Stimulated activated CD4-positive, alpha-beta T cell treated with anti-CD3 and anti-CD28 coated beads, Interleukin-4, amount 100 ng/mL, for 48 hours (primary cell): ENCODE results near the gene MB21D2.
"Not testable (repeated sequence)": the region's sequence is repeated elsewhere in the genome, so short reads cannot be mapped to it uniquely, and the experiment has no call there.

Source experiments
- DNase-seq, 2 donors: peaks; one replicate each; pipeline ENCODE4 v3.0.0-alpha.2; 2020; ENCODE audit warnings: low read depth in 2 of 2

The MB21D2 gene

DNA sequence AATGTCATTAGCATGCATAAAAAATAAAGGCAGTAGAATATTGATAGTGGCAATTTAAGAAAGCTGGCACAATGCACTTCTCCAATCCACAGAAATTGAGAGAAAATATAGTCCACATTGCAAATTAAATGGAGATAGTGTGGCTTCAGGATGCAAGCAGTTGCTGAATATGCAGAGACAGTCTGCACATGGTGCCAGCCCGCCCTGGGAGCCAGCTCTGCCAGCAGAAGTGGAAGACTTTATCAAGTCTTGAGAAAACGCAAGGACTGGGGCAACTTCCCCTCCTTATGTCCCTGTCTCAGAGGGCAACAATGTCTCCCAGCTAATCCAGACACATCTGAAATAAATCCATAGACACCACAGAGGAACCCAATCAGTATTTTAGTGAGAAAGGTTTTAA is 57.2 kb downstream of the MB21D2 start:
- DNase-seq = no peak

DNA sequence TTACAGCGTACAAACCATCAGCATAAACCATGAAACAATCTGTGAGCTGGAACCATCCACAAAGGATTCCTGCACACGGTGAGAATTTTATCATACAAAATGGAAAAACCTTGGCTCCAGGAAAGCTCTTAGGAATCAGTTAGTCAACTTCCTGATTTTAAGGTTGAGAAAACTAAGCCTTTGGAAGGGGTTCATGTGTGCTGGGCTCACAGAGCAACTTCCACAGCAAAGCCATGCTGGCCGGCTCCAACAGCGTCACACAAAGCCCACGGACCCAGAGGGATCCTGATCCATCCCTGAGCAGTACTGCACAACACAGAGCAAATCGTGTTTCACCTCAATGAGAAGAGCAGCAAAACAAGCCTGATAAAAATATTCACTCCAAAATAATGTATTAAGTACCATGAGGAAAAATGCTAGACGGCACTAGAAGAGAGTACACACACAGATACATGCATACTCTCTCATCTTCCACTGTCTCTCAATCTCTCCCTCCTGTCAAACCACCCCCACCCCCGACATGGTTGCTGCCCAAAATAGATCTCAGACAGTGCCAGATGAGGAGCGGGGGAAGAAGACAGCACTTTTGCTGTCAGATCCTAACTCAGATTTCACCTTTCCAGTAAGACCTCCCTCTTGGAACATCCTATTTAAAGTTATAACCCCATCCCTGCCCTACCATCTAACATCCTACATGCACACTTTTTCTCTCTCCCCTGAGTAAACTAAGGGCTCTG is 58.6 kb downstream of the MB21D2 start:
- no peak for DNase-seq

DNA sequence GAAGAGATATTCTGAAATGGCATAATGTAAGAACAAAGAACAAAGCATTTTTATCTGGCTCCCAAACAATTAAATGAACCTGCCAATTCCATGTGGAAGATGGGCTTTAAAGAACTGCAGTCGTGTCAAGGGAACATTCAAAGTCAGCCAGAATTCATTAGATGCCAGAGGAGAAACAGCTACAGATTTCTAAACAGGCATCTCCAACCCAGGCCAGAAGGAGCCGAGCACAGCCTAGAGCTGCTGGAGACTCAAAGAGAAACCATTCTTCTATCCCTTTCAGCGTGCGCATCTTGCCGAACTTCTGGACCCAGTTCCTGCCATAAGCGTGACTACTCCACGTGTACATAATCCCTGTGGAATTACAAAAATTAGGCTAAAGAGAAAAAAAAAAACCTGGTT is 60.4 kb downstream of the MB21D2 start:
- DNase-seq = no peak

DNA sequence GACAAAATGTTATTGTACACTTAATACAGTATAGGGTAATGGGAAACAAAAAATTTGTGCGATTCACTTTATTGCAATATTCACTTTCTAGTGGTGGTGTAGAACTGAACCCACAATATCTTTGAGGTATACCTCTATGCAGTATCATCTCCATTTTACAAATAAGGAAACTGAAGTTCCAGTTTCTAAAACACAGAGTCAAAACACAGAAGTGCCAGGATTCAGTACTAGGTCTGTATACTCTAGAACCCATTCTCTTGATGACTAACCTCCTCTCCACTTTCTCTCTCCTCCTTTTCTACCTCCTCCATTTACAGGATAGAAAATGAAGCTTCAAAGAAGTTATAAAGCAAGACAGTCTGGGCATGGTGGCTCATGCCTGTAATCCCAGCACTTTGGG is 62.2 kb downstream of the MB21D2 start:
- no peak for DNase-seq

DNA sequence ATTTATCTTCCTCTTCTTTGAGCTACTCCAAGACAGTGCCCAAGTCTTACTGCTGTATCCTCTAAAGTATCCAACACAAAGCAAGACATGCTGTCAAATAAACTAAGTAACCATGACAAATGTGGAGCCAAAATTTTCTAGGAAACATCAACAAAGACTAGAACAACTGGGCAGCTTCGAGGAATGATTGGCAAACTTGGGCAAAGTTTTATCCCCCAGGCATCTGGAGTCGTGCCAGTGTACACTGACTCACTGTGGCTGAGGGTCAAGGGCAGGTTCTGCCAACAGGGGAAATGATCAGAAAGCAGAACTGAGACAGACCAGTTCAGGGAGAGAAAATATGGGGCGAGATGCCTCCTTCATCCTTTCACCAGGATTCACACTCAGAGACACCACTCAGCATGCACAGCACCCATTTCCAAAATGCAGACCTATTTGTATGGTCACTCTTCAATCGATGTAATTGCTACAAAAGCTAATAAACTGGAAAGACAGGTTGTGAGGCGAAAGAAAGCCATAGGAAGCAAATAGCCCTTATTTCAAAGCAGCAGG is 65.8 kb downstream of the MB21D2 start:
- no peak for DNase-seq

DNA sequence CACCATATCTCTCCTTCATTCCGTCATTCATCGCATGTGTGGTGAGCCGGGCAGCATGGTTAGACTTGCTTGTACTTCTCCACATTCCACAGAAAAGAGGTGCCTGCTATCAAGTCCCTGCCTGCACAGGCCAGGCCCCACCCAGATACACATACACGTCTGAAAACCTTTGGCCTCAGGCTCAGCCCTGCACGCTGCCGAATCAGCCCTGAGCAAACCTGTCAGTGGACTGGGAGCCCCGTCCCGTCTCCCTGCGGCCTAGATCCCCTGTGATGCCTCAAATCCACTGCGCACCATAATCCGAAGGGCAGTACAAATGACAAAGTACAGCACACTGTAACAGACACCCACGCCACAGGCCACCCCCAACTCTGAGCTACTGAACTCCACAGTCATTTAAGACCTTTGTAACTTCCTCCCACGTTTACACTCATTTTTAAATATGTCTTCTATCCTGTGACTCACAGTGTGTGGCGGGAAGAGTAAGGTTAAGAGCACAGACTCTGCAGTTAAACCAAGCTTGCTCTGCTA is 67.1 kb downstream of the MB21D2 start:
- DNase-seq = peak; percentile 14 to 57

DNA sequence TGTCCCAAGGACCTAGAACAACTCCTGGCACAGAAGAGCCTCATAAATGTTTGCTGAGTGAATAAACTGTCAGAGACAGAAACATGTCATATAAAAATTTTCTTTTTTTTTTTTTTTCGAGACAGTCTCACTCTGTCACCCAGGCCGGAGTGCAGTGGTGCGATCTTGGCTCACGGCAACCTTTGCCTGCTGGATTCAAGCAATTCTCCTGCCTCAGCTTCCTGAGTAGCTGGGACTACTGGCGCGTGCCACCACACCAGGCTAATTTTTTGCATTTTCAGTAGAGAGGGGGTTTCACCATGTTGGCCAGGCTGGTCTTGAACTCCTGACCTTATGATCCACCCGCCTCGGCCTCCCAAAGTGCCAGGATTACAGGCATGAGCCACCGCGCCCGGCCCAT is 67.8 kb downstream of the MB21D2 start:
- DNase-seq = not testable (repeated sequence)

DNA sequence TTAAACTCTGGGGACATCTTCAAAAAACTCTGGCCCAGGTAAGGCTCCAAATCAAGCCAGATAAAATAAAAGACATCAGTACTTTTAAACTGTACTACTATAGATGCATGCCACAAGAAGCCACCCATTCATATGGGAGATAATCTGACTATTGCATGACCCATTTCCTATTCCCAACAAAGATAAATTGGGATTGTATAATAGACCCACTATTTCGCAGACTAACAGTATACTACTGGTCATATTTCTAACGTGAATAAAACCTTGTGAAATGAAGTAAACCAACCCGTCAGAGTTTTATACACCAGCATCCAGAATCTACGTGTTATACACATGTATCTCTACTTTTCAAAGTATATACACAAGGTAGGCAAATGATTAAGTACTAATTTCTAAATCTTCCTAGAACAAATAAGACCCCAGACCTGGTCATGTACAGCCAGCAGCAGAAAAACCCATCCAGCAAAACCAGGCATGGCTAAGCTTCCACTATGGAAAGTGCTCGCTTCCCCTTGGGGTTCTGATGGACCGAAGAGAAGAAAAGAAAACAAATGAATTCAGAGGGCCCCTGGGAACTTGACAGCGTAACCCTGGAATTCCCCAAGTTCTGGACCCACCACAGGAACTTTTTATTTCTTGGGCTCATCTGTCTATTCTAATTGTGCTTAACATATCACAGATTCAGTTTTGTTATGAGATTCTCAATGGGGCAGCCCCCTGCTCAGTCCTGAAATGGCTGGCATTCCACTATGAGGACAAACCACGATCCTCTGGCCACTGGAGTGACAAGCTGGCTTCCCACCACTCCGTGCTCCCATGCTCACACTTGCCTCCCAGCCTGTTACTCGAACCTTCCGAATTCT is 69.1 kb downstream of the MB21D2 start:
- DNase-seq = no peak

DNA sequence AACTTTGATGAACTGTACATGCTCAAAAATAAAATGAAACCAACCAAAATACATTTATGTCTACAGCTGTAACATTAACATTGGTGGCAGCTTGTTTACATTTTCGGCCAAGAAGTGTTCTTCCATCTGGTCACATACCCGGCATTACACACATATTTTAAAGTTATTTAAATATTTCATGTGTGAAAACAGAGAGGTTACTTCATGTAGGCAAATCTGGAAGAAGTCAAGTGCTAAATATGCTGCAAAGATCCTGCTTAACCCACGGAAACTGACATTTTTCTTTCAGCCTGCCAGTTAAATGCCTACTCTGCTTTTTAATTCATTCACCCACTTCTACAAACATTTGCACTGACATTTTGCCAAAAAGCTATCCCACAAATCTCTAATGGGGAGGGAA is 69.7 kb downstream of the MB21D2 start:
- DNase-seq = no peak

DNA sequence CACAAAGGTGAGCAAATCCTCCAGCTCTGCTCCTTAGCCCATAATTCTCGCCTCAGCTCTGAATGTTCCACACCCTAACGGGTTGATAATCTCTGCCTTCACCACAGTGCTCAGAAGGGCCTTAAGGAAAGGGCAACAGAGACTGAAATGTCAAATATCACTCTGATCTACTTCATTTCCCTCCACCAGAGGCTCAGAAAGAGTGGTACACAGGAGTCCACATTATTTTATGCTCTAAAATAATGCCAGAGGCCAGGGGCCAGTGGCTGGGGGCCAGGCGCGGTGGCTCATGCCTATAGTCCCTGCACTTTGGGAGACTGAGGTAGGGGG is 72.2 kb downstream of the MB21D2 start:
- no peak for DNase-seq

DNA sequence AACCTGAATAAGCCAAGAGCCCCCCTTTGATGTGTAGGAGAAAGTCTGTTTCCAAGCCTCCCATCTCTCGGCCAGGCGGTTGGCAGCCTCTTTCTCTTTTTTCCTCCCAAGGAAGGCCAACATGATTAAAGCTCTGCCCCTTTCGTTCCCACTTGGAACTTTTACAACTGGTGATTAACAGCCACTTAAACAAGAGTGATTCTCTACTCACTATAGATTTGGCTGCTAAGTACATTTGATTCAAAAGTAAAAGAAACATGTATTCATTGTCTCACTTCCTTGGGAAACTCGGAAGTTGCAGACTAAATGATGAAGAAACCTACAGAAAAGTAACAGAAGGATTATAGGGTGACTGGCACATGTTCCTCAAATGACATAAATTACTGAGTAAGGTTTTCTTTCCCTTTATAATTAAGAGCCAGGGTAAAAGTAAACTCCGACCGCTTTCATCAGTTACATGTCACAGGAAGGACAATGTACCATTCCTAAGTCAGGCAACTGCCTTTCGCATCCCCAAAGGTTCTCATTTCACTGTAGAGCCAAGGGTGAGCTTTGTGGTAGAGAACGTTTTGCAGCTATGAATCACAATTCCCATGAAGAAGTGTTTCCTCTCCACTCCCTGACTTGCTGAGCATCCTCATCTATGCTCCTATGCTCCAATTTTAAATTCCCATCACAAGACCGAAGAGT is 72.7 kb downstream of the MB21D2 start:
- no peak for DNase-seq

DNA sequence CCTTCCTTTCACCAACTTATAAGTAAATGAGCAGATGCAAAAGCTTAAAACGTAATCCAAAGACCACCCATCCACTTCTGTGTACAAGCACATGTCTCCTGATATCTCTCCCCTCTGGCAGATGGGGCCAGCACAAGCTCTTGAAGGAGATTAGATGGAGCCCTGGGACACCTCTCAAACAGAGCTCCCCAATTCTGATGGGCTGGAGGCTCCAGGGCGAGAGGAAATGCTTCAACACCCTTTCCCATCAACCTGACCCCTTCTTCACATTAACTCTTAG is 73.2 kb downstream of the MB21D2 start:
- DNase-seq = no peak

DNA sequence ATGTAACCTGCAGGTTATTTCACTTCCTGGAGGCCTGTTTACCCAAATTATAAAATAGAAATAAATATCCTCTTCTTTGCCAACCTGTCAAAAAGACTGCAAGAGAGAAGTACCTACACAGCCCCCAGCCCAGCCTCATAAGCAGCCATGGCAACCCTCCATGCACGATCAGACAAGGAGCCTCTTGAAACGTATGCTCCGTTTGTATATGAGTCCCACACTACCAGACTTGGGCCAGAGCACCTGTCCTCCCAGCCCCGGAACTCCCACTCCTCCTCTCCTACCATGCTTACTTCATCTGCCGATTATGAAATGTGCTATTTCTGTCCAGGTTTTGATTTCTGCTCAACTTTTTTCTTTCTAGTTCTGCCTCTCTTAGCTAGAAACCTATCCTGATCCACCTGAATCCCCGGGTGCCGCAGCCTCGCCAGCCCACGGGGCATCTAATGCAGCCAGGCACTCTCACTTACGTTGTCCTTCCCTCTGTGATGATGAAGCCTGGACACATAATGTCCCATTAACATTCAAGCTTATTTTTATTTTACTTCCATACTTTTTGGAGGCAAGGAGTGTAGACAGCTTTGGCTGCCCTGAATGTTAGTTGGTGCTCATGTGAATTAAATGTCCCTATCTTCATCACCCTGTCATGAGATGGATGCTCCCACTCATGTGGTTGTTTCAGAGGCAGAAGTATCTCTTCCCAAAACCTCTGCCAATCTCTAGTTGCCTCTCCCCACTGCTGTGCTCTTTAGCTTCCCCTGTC is 73.8 kb downstream of the MB21D2 start:
- no peak for DNase-seq

DNA sequence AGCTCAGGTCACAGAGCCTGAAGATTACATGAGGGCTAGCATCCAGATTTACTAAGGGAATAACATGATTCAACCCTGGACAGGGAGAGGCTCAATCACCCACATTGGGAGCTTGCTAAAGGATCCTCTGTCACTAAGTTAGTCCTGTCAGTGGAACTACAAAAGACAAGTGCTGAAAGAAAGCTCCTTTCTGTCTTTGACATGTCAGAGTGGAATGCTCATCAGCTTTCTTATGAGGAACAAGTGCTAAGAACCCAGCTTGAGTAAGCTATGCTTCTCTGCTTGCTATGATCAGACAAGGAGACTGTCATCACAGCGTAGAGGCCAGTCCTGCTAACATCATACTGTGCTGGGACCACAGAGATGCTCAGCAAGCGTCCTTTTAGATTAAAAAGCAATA is 74.5 kb downstream of the MB21D2 start:
- no peak for DNase-seq

DNA sequence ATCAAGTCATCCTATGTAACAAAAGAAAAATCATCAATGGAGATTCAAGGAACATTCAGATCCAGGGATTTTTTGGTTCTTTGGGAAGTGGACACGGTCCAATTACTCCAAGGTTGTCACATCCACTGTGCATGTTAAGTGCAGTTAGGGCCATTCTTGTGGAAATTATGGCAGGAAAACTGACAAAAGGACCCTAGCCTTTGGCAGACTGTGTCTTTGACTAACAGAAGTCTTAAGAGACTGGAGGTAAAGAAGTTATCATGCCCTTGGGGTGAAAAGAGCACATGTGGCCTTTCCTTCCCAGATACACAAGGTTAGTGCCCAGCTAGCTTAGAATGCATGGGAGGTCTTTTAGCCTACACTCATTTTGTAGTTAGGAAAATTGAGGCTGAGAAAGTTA is 74.9 kb downstream of the MB21D2 start:
- DNase-seq = no peak

DNA sequence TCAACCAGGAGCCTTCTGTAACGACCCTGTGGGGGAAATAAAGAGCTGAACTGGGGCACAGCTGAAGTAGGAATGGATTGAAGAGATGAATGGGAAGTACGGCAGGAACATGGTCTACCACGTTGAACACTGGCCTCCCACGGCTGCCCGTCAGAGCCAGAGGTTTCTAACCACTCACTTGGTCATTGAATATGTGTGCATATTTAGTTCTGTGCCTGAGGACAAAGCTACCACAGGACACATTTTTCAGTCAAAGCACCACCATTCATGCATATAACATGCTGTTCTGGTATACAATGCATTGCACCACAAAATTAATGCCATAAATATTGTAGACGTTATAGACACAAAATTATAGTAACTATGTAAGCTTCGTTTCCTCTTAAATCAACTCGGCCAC is 75.5 kb downstream of the MB21D2 start:
- no peak for DNase-seq

DNA sequence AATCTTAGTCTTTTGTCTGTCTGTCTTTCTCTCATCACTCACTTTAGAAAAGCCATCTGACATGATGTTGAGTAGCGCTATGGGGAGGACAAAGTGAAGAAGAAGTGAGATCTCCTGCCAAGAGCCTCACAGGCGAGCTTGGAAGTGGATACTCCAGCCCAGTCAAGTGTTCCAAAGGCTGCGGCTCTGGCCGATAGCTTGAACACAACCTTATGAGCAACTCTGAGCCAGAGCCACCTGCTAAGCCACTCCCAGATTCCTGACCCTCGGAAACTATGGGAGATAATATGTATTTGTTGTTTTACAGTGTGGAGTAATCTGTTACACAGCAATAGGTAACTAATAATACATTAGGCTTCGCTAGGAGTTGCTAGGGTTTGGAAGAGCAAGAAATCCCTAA is 76.2 kb downstream of the MB21D2 start:
- no peak for DNase-seq

DNA sequence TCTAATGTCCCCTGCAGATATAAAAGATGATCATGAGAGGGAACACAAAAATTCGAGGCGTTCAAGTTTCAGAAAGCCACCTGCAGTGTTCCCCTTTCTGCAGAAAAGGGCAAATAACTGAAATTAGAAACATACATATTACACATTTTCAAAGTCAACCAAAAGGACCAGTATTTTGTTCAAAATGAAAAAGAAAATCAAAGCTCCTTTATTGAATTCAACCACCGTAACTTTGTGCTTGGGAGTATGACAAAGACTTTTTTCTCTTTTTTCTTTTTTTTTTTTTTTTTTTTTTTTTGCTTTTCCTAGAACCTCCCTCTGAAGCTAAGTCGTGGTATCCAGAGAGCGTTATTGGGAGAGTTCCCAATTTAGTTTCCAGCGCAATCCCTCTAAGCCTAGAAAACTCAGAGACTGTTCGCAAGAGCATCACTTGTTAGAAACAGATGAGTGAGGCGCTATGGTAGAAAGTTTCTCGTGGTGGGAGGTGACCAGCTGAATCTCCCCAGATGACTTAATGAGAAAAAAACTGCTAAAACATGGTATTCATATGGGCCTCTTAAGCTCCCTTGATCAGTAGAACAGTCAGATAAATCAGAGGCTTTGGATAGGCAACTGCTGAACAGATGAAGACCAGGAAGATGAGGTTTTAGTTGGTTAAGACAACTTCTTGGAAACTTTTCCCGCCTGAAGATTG is 77.4 kb downstream of the MB21D2 start:
- no peak for DNase-seq

DNA sequence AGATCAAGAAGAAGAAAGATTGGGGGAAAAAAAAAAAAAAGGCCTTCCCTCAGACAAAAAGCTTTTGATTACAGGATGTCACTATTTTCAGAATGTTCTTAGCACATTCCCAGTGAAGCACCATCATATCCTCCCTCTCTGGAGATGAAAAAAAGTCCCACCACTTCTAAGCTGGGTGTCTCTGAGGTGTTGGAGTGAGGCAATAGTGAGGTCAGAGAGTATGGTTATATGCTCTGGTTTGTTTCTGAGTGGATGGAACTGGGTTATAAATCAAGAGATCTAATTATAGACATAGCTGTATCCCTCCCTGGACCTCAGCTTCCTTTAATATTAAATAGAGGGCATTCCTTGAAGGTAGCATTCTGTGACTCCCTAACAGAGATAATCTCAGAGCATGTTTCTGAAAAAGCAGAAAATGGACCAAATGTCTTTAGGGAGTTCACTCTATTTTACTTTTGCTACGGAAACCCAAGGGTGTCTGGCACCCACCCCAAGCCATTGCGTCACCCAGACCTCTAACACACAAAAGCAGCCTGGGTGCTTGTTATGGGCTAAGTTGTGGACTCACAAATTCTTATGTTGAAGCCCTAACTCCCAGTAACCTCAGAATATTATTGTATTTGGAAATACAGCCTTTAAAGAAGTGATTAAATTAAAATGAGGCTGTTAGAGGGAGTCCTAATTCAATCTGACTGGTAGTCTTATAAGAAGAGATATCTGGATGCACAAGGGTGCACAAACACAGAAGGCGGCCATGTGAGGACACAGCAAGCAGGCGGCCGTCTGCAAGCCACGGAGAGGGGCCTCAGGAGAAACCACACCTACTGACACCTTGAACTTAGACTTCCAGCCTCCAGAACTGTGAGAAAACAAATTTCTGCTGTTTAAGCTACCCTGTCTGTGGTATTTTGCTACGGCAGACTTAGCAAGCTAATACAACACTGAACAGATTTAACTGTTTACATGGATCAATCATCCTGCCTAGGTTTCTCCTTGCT is 81.5 kb downstream of the MB21D2 start:
- DNase-seq = no peak

DNA sequence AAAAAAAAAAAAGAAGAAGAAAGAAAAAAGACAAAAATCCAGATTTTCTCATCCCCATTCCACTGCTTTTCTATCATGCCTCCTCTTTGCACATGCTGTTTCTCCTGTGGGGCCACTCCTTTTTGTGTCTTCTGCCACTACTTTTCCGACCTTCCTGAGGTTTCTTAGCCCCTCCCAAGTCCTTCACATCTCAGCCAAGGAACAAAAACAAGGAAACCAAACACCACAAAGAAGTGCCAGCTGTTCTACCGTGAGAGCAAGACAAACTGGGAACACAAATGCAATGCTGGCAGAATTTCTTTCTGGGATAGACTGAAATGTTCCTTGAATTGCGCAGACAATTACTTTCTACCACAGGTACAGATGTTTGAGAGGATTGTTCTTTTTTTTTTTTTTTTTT is 83.2 kb downstream of the MB21D2 start:
- DNase-seq = no peak
